Adrenal gland (tissue), 5 donors: Measurements from ENCODE around the gene ARHGEF37.

Experiments
- CTCF ChIP-seq, 6 experiments: fragments of 450-650 bp in 4 of 6; fragments of 200-600 bp in 2 of 6; sonication (generic) in 1 of 6; IDR thresholded peaks; 1 replicate in 5 of 6; 2 replicates in 1 of 6; pipeline versions ENCODE4 v1.5.1 to v1.8.0; 2016 to 2021; ENCODE audit warnings: antibody characterized with exemption in 6 of 6, mild to moderate bottlenecking in 2 of 6, moderate library complexity in 1 of 6
- POLR2A ChIP-seq, 2 donors: fragments of 450-650 bp; IDR thresholded peaks; one replicate each; pipeline ENCODE4 v1.6.1; 2017; ENCODE audit warnings: antibody characterized with exemption in 2 of 2, mild to moderate bottlenecking in 2 of 2, moderate library complexity in 1 of 2
- donor health status: DM: no; HTN: no; CAD: no.

GRCh38 chr5:149646564-149646963, 65.3 kb downstream of the ARHGEF37 start:
- TF ChIP-seq CTCF (IDR thresholded peaks at IDR 0.05) (no peak), POLR2A (IDR thresholded peaks at IDR 0.05) (no peak)
